AG08395 (cell line): ENCODE measurements around the gene CDK14.

Experiments used
- DNase-seq: peaks from one replicate; pipeline ENCODE4 v3.0.0; 2012; ENCODE audit warnings: mixed read lengths, low spot score

CDK14 gene

GRCh38 chr7:90595801-90596670, at the start of gene CDK14:
TSS of gene CDK14 (plus strand) at chr7:90596321. CDS start at chr7:90596628, 307 bp downstream.
- DNase-seq = peak; percentile 77

GRCh38 chr7:90551036-90551435, 45.1 kb upstream of the CDK14 start:
- DNase-seq = no peak

GRCh38 chr7:90552521-90552920, 43.6 kb upstream of the CDK14 start:
- peak; percentile 6 for DNase-seq

- peak; percentile 5 for DNase-seq
These were observed 35.4 kb upstream of the CDK14 start for GRCh38 chr7:90560730-90561129.

GRCh38 chr7:90563286-90563685, 32.8 kb upstream of the CDK14 start:
- peak; percentile 10 for DNase-seq

- no peak for DNase-seq
These were observed 31.7 kb upstream of the CDK14 start for GRCh38 chr7:90564455-90564854.

- DNase-seq = no peak
These were observed 27.9 kb upstream of the CDK14 start for GRCh38 chr7:90568213-90568612.

- no peak for DNase-seq
These were observed 26.8 kb upstream of the CDK14 start for GRCh38 chr7:90569368-90569767.

GRCh38 chr7:90570373-90570959, 25.7 kb upstream of the CDK14 start:
- DNase-seq = peak; percentile 17

- DNase-seq = no peak
These were observed 21.8 kb upstream of the CDK14 start for GRCh38 chr7:90574146-90574819.

GRCh38 chr7:90574820-90575187, 21.3 kb upstream of the CDK14 start:
- no peak for DNase-seq

- DNase-seq = peak; percentile 63
These were observed 16.9 kb upstream of the CDK14 start for GRCh38 chr7:90579181-90579688.

- DNase-seq = no peak
These were observed 16.1 kb upstream of the CDK14 start for GRCh38 chr7:90580051-90580450.

GRCh38 chr7:90582164-90582563, 14.0 kb upstream of the CDK14 start:
- no peak for DNase-seq

- no peak for DNase-seq
These were observed 11.7 kb upstream of the CDK14 start for GRCh38 chr7:90584378-90584777.

- no peak for DNase-seq
These were observed 10.0 kb upstream of the CDK14 start for GRCh38 chr7:90586091-90586490.

GRCh38 chr7:90587766-90588165, 8.4 kb upstream of the CDK14 start:
- DNase-seq = no peak

- DNase-seq = no peak
These were observed 4.1 kb upstream of the CDK14 start for GRCh38 chr7:90592033-90592432.

GRCh38 chr7:90593205-90593604, 2.9 kb upstream of the CDK14 start:
- DNase-seq = no peak

GRCh38 chr7:90594751-90595317, 1.3 kb upstream of the CDK14 start:
- peak; percentile 71 for DNase-seq

- no peak for DNase-seq
These were observed 750 bp upstream of the CDK14 start for GRCh38 chr7:90595342-90595800.
